Calu3 (cell line): Measurements from ENCODE around the gene CCR5. TPM values are rescaled to one million over a fixed set of nuclear protein-coding genes. Genes with fewer than 3 reads are reported as not detected.
A peak's percentile ranks its signal among the peaks of the same experiment; 100 is the strongest.

Experiments used
- BruUV-seq: library from RNA; stranded (reverse); fragments of 400-500 nt; replicated peaks from 2 replicates; lab custom pipeline; 2021; lab: Mats Ljungman, UMichigan
- CTCF ChIA-PET: fragments of 300-600 bp; sonication (Branson Sonifier 250); formaldehyde crosslinking; loops from one replicate; lab custom pipeline; 2022; ENCODE audit warnings: antibody characterized with exemption; lab: Charles Lee
- DNase-seq: peaks from one replicate; pipeline ENCODE4 v3.0.0; 2022
- H3K27ac Mint-ChIP-seq: one replicate; pipeline ENCODE4 v1.8.0; 2022; ENCODE audit warnings: mixed read lengths; ENCODE audit not compliant: unreplicated experiment
- H3K27me3 Mint-ChIP-seq: one replicate; pipeline ENCODE4 v1.8.0; 2022; ENCODE audit warnings: mixed read lengths; ENCODE audit not compliant: unreplicated experiment
- H3K36me3 Mint-ChIP-seq: one replicate; pipeline ENCODE4 v1.8.0; 2022; ENCODE audit warnings: mild to moderate bottlenecking, moderate library complexity, mixed read lengths; ENCODE audit not compliant: insufficient read depth, unreplicated experiment
- H3K4me1 Mint-ChIP-seq: one replicate; pipeline ENCODE4 v1.8.0; 2022; ENCODE audit warnings: mild to moderate bottlenecking, low read depth, mixed read lengths; ENCODE audit not compliant: unreplicated experiment
- H3K4me3 Mint-ChIP-seq: one replicate; pipeline ENCODE4 v1.8.0; 2022; ENCODE audit warnings: mild to moderate bottlenecking, low read depth, moderate library complexity, mixed read lengths; ENCODE audit not compliant: unreplicated experiment
- H3K9me3 Mint-ChIP-seq: one replicate; pipeline ENCODE4 v1.8.0; 2022; ENCODE audit warnings: low read depth, mixed read lengths; ENCODE audit not compliant: unreplicated experiment
- CTCF ChIP-seq: fragments of 200-600 bp; IDR thresholded peaks from one replicate; pipeline ENCODE4 v1.8.0; 2022; ENCODE audit warnings: antibody characterized with exemption; ENCODE audit not compliant: unreplicated experiment
- intact Hi-C: fragments of 100-400 bp; cut with micrococcal nuclease; formaldehyde crosslinking; loops from one replicate; pipeline ENCODE4 v1.10.0; 2022; ENCODE audit not compliant: unreplicated experiment
- total RNA-seq: library from RNA; stranded (reverse); gene quantifications from 2 replicates; pipeline ENCODE4 v1.2.3, GENCODE V29; 2022

The CCR5 gene
- total RNA-seq, 1 experiment from 2014 or later = not detected

GRCh38 chr3:46405301-46406019 is 34.7 kb downstream of the CCR5 start:
- CTCF ChIA-PET = interaction anchor here (0.5 to 0.6 kb wide), 3 partner anchors 224 to 1684 kb away, joined by 3 to 5 read pairs (median 3); no protein-coding TSS in a partner anchor
- no peak overlapping the region for H3K27ac Mint-ChIP-seq
- BruUV-seq = no TSS peak
- no peaks in the 10 kb centered on the region for H3K9me3 Mint-ChIP-seq
- H3K27me3 Mint-ChIP-seq = no peaks in the 10 kb centered on the region
- no peak for TF ChIP-seq CTCF
- no peak for DNase-seq
- no peaks in the 10 kb centered on the region for H3K36me3 Mint-ChIP-seq
- H3K4me1 Mint-ChIP-seq = peaks cover 26% of the 10 kb centered on the region
- intact Hi-C loops = no loop called here
- peak overlapping the region; percentile 32 for H3K4me3 Mint-ChIP-seq

- BruUV-seq = no TSS peak
- intact Hi-C loops = no loop called here
- DNase-seq = no peak
- no peak overlapping the region for H3K4me3 Mint-ChIP-seq
- no peaks in the 10 kb centered on the region for H3K27me3 Mint-ChIP-seq
- TF ChIP-seq CTCF = no peak
- CTCF ChIA-PET = interaction anchor here (0.6 to 1.4 kb wide), 2 partner anchors 28 to 813 kb away, joined by 3 to 4 read pairs; no protein-coding TSS in a partner anchor
- no peaks in the 10 kb centered on the region for H3K36me3 Mint-ChIP-seq
- no peaks in the 10 kb centered on the region for H3K9me3 Mint-ChIP-seq
- peak overlapping the region; percentile 34 for H3K27ac Mint-ChIP-seq
- peaks cover 26% of the 10 kb centered on the region for H3K4me1 Mint-ChIP-seq
Observed at GRCh38 chr3:46406443-46406787, 35.7 kb downstream of the CCR5 start.

GRCh38 chr3:46406788-46407611 is 36.3 kb downstream of the CCR5 start, which contains the start of the genes CCR5AS and CCRL2:
CCR5AS (minus strand) TSS chr3:46407066.
CCRL2 (plus strand) TSS chr3:46407259; CDS start chr3:46408080, 821 bp downstream.
- H3K36me3 Mint-ChIP-seq = no peaks in the 10 kb centered on the region
- intact Hi-C loops = no loop called here
- no peaks in the 10 kb centered on the region for H3K27me3 Mint-ChIP-seq
- no TSS peak for BruUV-seq
- DNase-seq = peak; percentile 32
- TF ChIP-seq CTCF = no peak
- peaks cover 29% of the 10 kb centered on the region for H3K4me1 Mint-ChIP-seq
- no peak within 1 kb of the TSS for H3K4me3 Mint-ChIP-seq
- H3K9me3 Mint-ChIP-seq = no peaks in the 10 kb centered on the region
- CTCF ChIA-PET = interaction anchor here (0.7 to 1.4 kb wide), 2 partner anchors 29 to 33 kb away, joined by 3 to 4 read pairs; no protein-coding TSS in a partner anchor
- H3K27ac Mint-ChIP-seq = peak within 1 kb of the TSS; percentile 34

GRCh38 chr3:46407970-46408369 is 37.2 kb downstream of the CCR5 start:
- no peaks in the 10 kb centered on the region for H3K9me3 Mint-ChIP-seq
- no peak for DNase-seq
- H3K4me1 Mint-ChIP-seq = peaks cover 38% of the 10 kb centered on the region
- intact Hi-C loops = no loop called here
- no peak overlapping the region for H3K4me3 Mint-ChIP-seq
- no peaks in the 10 kb centered on the region for H3K27me3 Mint-ChIP-seq
- no peaks in the 10 kb centered on the region for H3K36me3 Mint-ChIP-seq
- TF ChIP-seq CTCF = no peak
- CTCF ChIA-PET = interaction anchor here (1.4 kb wide), 1 partner anchor 30 kb away, joined by 4 read pairs; no protein-coding TSS in a partner anchor
- no TSS peak for BruUV-seq
- no peak overlapping the region for H3K27ac Mint-ChIP-seq
